ENCODE data around the gene ZNF225. TPM values are rescaled to one million over a fixed set of nuclear protein-coding genes. Genes with fewer than 3 reads are reported as not detected.

Gene ZNF225
- total RNA-seq, 1 experiment from 2014 or later: 3.5 TPM

DNA sequence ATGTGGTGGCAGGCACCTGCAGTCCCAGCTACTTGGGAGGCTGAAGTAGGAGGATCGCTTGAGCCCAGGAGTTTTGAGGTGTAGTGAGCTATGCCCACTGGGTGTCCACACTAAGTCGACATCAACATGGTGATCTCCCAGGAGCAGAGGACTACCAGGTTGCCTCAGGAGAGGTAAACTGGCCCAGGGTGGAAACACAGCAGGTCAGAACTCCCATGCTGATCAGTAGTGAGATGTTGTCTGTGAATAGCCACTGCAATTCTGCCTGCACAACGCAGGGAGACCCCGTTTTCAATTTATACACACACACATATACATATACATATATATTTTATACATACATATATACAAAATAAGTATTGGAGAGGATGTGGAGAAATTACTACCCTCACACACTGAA, 21.1 kb upstream of the ZNF225 start:
- ATAC-seq (no peak), DNase-seq (ENCODE audit: low read depth, low spot score) (no peak)
- POLR2A ChIA-PET: no interaction called here
- H3K27me3 ChIP-seq (ENCODE audit: control insufficient read depth, insufficient read depth, low read length): no peaks in the 10 kb centered on the region
- no peak overlapping the region for H3K27ac ChIP-seq (ENCODE audit: low read length)
- no peaks in the 10 kb centered on the region for H3K4me1 ChIP-seq (ENCODE audit: control insufficient read depth, insufficient read depth, low read length)
- TF ChIP-seq CTCF (IDR thresholded peaks at IDR 0.05) (no peak), POLR2AphosphoS5 (IDR thresholded peaks at IDR 0.05; ENCODE audit: low read depth, low read length) (no peak), SIN3A (IDR thresholded peaks at IDR 0.05; ENCODE audit: borderline replicate concordance, insufficient read depth, low read depth, low read length) (no peak), TCF7L2 (IDR thresholded peaks at IDR 0.05; ENCODE audit: low read depth, low read length) (no peak)
- TF ChIP-seq, protein P1, sequence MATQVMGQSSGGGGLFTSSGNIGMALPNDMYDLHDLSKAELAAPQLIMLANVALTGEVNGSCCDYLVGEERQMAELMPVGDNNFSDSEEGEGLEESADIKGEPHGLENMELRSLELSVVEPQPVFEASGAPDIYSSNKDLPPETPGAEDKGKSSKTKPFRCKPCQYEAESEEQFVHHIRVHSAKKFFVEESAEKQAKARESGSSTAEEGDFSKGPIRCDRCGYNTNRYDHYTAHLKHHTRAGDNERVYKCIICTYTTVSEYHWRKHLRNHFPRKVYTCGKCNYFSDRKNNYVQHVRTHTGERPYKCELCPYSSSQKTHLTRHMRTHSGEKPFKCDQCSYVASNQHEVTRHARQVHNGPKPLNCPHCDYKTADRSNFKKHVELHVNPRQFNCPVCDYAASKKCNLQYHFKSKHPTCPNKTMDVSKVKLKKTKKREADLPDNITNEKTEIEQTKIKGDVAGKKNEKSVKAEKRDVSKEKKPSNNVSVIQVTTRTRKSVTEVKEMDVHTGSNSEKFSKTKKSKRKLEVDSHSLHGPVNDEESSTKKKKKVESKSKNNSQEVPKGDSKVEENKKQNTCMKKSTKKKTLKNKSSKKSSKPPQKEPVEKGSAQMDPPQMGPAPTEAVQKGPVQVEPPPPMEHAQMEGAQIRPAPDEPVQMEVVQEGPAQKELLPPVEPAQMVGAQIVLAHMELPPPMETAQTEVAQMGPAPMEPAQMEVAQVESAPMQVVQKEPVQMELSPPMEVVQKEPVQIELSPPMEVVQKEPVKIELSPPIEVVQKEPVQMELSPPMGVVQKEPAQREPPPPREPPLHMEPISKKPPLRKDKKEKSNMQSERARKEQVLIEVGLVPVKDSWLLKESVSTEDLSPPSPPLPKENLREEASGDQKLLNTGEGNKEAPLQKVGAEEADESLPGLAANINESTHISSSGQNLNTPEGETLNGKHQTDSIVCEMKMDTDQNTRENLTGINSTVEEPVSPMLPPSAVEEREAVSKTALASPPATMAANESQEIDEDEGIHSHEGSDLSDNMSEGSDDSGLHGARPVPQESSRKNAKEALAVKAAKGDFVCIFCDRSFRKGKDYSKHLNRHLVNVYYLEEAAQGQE (IDR thresholded peaks at IDR 0.05; ENCODE audit: insufficient read depth in 1 of 2, low read depth in 2 of 2, low read length in 1 of 2): no peak
- no TSS peak for BruUV-seq (replicated peaks)
- intact Hi-C loops (cut with micrococcal nuclease; ENCODE audit: unreplicated experiment): no loop called here
- no peaks in the 10 kb centered on the region; the same call in 1 of the 2 replicates for H3K36me3 ChIP-seq (ENCODE audit: control insufficient read depth, insufficient read depth, low read length)
- no peak overlapping the region for H3K4me3 ChIP-seq (ENCODE audit: low read depth in 2 of 2, low read length in 2 of 2)
- CTCF ChIA-PET: no interaction called here
- in situ Hi-C loops (cut with HindIII; ENCODE audit: low pct_unique_long_range_greater_than_20kb, low sequenced_read_pairs): no loop called here
- no peaks in the 10 kb centered on the region for H3K9me3 ChIP-seq (ENCODE audit: control insufficient read depth, insufficient read depth, low read depth, low read length)

DNA sequence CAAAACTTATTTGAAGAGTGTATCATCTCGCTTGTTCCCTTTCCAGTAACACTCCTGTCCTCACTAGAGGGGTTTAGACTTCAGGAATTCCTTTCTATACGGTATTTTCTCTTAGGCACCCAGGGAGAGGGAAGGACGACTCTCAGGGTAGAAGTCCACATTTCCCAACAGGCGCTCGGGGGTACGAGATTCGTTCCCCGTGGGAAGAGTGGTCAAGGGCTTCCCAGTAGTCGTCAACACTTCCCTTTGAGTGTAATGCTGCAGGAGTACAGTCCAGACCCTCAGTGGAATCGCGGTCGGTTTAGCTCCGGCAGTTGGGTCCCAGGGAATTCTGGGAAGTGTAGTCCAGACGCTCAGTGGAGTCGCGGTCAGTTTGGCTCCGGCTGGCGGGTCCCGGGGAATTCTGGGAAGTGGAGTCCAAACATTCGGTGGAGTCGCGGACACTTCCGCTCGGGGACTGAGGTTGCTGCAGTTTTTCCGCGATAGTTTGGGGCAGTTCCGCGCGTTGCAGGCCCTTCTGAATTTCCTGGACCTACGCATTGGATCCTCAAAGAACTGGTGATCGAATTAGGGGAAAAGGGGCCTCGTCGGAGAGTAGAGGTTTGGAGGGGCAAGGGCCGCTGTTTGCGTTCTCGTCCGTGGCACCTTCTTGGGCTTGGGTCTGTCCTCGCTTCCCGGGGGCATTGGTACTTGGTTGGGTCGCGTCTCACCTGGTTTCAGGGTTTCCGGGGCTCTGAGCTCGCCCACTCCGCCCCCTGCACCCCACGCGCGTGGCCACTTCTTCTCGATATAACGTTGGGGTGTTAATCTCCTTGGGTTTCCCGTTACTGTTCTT, 19.1 kb upstream of the ZNF225 start, which contains the start of gene ZNF224:
Gene ZNF224, plus strand, starts transcription at position 431 of the 835 bp plus-strand sequence. CDS start 3,513 bp downstream, outside the sequence.
- ATAC-seq (peak; percentile 98), DNase-seq (ENCODE audit: low read depth, low spot score) (no peak)
- H3K27ac ChIP-seq (ENCODE audit: low read length): peak within 1 kb of the TSS; percentile 87
- ChIA-PET POLR2A (no interaction called here), CTCF (interaction anchor here (0.7 kb wide), 1 partner anchor 406 kb away, joined by 3 read pairs; the partner anchor contains the start of gene ZNF180)
- in situ Hi-C loops (cut with HindIII; ENCODE audit: low pct_unique_long_range_greater_than_20kb, low sequenced_read_pairs) (no loop called here), intact Hi-C loops (cut with micrococcal nuclease; ENCODE audit: unreplicated experiment) (no loop called here)
- no peaks in the 10 kb centered on the region for H3K4me1 ChIP-seq (ENCODE audit: control insufficient read depth, insufficient read depth, low read length)
- H3K4me3 ChIP-seq (ENCODE audit: low read depth in 2 of 2, low read length in 2 of 2): peak within 1 kb of the TSS; percentile 88 to 93
- no peaks in the 10 kb centered on the region for H3K9me3 ChIP-seq (ENCODE audit: control insufficient read depth, insufficient read depth, low read depth, low read length)
- no peaks in the 10 kb centered on the region for H3K27me3 ChIP-seq (ENCODE audit: control insufficient read depth, insufficient read depth, low read length)
- peaks cover 2% of the 10 kb centered on the region; the same call in 1 of the 2 replicates for H3K36me3 ChIP-seq (ENCODE audit: control insufficient read depth, insufficient read depth, low read length)
- BruUV-seq (replicated peaks): no TSS peak
- TF ChIP-seq SIN3A (IDR thresholded peaks at IDR 0.05; ENCODE audit: borderline replicate concordance, insufficient read depth, low read depth, low read length) (no peak; the same call in 1 of the 2 replicates), POLR2AphosphoS5 (IDR thresholded peaks at IDR 0.05; ENCODE audit: low read depth, low read length) (peak; percentile 61; the same call in 1 of the 2 replicates), CTCF (IDR thresholded peaks at IDR 0.05) (no peak)
- TF ChIP-seq, protein P1 (IDR thresholded peaks at IDR 0.05; ENCODE audit: insufficient read depth in 1 of 2, low read depth in 2 of 2, low read length in 1 of 2): no peak

All from Panc1 (cell line).